T-helper 9 cell (primary cell): ENCODE measurements around the gene SMC4.
A peak's percentile ranks its signal among the peaks of the same experiment; 100 is the strongest.

Source experiments
- DNase-seq: peaks from one replicate; pipeline ENCODE4 v3.0.0-alpha.2; 2020

Gene SMC4

DNA sequence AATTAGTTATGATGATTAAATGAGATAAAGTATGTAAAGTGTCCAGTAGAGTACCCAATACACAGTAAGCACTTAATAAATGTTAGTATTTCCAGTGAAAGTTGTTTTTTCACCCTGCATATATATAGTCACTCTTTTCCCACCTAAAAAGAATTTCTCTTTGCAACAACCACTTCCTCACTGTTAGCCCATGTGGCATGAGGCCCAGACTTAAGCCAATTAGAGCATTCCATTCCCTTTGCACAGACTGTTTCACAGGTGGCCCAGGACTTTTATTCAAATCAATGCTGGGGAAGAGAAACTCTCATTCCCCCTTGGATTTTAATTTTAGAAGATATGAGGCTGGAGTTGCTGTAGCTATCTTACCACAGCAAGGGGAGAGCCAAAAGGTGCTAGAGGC, 4.2 kb upstream of the SMC4 start:
- no peak for DNase-seq

DNA sequence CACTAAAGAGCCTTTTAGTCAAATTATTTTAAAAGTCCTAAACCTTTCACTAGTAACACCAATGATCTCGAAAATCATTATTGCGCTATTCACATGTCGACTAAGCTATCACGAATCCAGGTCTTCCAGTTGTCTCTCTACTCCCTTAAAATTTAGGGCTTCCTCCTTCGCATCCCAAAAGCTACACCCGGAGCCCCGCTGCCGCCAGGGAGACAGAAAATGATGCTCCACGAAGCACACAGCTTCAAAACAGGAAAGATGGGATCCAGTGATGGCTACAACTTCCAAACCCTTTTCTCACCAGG, 678 bp upstream of the SMC4 start:
- no peak for DNase-seq

DNA sequence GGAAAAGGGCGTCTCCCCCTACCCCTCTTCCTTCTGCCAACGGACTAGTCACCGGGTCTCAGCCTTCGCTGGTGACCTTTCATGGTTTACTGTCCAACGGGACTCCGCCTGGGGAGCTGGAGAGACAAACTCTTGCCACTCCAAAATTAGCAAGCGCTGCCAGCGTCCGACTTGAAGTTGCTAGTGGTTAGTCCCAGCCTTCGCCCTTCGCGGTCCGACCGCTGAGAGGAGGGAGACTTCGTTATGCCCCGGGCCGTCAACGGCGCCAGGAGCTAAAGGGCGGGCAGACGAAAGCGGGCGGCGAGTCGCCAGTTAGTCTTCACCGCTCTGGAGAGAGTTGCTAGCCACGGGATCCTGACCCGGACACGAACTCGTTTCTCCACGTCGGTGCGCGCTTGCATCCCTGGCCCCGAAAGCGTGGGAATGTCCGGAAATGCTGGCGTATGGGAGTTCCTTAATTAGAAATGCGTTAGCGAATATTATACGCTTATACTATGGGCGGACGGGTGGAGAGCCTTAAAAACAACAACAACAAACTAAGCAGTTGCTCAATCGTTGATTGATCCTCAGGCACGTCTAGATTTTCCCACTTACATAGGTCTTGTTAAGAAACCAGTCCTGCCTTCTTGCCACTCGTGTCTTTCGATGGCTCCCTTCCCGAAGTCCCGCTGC, 716 bp downstream of the SMC4 start:
- peak; percentile 16 for DNase-seq

DNA sequence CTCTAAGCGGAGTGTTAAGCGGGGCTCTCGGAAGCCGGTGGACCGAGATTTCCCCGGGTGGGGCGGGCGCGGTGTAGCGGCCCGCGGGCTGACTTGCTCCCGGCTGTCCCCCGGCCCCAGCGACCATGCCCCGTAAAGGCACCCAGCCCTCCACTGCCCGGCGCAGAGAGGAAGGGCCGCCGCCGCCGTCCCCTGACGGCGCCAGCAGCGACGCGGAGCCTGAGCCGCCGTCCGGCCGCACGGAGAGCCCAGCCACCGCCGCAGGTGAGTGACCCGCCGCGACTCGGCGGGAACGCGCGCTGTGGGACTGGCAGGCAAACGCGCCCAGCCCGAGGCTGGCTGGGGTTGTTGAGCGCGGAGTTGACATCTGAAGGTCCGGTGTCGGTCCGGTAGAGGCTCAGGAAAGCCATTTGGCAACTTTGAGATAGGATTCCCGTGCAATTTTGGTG, 1.3 kb downstream of the SMC4 start:
- peak; percentile 6 for DNase-seq

DNA sequence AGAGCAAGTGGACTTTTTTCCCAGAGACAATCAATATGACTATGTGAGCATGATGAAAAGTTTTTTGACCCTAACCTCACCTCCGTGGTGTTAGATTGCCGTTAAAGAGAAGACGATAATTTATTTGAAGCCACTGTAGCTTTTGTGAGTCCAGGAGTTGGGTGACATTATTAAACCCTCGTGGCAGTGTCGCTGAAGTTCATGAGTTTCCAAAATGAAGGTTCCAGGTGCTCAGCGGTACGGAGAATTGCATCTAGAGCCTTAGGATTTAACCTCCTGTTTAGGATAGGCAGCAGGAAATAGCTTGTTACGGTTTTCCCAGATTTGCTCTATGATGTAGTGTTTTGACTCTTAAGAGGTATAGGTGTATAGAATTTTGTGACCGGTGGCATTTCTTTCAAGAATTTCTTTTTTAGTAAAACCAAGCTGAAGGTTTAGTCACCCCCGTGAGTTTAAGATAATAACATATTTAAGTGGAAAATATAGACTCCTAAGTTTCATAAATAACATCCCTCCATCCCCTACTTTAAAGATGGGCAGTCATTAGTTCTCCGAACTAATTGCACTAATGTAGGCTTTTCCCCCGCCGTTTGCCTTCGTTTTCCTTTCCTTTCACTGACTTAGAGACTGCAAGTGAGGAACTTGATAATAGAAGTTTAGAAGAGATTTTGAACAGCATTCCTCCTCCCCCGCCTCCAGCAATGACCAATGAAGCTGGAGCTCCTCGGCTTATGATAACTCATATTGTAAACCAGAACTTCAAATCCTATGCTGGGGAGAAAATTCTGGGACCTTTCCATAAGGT, 2.0 kb downstream of the SMC4 start:
- no peak for DNase-seq

DNA sequence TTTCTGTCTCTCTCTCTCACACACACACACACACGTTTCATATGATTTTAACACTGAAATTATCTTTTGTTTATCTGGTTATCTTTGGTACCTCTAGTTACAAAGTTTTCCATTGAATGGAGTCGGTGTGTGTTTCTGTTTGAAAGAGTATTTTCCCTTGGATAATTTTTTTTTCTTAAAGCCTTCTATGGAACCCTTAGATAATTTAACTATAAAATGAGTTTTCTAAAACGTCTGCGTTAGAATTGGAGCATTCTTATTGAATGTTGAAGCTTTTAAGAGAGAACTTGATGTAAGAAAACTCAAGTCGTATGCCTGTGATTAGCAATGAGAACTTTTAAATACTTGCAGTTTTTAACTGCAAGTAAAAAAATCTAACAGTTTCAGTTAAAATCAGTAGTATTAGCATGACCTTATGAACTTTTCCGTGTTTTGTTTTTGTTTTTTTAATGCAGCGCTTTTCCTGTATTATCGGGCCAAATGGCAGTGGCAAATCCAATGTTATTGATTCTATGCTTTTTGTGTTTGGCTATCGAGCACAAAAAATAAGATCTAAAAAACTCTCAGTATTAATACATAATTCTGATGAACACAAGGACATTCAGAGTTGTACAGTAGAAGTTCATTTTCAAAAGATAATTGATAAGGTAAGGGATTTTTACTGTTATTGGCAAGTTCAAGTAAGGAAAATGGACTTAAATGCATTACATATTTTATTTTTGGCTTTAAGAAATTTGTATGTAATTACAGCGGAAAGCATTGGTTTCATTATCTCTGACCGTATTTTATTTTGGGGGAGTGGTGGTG, 3.0 kb downstream of the SMC4 start:
- no peak for DNase-seq

DNA sequence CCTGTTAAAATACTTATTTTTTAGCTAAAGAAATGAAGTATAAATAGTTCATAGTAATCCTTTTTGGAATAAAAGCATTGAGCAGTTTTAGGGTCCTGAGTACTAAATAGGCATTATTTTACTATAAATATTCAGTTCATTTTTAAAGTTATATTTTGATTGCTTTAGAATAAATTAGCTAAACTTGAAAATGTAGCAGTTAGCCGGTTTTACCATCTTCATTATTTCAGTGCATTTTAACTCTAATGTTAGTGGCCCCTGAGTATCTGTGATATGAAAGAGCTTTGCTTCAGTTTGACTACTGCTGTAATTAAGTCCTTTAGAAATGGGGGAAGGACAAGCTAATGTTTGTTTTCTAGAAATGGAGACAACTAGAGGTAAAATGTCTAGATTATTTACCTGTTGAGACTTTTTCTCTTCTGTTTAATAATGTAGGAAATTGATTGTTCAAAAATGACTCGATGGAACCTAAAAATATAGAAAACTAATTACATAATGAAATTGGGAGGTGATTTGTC, 3.6 kb downstream of the SMC4 start:
- no peak for DNase-seq

DNA sequence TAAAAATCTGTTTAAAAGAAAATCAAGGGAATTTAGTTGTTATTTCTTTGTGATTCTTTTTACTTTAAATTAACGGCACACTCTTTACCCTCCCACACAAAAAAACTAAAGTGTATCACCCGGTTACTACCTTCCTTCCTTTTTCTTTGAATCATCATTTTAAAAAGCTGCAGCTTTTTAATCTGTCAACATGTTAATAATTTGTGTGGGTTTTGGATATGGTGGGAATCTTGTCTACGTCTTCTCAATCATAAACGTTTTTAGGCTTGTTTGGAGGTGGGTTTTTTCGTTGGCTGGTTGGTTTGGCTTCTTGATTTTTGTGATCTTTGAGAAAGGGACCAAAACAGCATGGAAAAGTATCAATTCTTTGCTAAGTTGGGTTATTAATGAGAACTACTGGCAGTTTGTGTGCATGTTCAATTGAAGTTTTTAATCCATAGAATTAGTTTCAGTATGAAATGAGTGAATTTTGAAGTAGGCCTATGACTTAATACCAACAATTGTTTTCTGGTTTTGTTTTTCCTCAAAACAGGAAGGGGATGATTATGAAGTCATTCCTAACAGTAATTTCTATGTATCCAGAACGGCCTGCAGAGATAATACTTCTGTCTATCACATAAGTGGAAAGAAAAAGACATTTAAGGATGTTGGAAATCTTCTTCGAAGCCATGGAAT, 4.5 kb downstream of the SMC4 start:
- no peak for DNase-seq

DNA sequence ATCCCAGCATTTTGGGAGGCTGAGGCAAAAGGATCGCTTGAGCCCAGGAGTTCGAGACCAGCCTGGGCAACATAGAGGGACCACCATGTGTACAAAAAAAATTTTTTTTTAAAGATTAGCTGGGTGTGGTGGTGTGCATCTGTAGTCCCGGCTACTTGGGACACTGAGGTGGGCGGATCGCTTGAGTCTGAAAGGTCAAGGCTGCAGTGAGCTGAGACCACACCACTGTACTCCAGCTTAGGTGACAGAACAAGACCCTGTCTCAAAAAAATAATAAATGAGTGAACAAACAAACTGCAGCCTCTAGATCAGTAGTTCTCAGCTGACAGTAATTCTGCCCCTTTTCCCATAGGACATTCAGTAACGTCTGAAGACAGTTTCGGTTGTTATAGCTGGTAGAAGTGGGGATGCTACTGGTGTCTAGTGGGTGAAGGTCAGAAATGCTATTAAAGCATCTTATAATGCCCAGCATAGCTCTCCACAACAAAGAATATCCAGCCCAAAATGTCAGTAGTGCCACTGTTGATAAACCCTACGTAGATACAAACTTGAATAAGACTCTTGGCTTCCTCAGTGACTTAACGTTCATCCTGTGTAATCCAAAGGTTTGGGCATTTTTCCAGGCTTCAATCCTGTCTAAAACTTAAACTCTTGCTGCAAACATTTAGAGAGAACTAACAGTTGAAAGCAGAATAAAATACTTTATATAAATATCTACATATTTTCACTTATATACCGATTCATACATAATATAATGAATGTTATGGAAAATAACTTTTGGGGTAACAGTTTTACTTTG, 10.6 kb downstream of the SMC4 start:
- DNase-seq: no peak

DNA sequence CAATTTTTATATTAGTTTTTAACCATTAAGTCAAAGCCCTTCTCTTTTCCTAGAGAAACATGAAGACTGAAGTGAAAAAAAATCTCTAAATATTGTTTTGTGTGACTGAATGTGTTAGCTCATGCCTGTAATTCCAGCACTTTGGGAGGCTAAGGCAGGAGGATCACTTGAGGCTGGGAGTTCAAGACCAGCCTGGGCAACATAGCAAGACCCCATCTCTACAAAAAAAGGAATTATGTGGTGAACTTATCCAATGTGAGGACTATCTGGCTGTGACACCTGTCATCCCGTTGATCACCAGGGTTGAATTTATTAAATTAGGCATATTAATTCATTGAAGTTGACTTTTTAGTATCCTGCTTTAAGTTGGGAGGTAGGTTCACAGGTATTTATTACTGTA, 13.0 kb downstream of the SMC4 start:
- DNase-seq: no peak

DNA sequence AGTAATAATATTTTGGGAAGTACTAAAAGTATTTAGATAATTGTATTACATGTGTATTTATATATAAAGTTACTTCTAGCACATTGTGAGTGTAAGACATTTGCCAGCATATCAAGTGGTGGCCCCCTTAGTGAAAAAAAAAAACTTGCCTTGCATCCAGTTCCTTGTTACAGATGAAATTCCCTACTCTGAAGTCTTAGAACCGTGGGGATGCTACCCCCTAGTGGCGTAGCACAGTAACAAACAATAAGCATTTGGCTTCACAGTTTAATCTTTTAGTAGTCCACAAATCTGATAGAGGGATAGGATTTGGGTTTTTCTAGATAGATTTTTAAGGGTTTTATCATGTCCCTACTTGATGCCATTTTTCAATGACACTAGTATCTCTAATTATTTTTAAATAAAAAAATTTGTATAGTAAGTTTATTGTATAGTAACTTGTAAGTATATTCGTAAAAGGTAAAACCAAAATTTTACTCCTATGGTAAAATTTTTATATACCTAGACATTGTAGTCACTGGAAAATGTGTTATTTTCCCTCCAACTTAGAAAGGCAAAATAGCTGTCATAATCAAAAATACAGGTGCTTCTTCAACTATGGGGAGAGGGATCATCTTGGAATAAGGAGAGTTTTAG, 14.3 kb downstream of the SMC4 start:
- peak; percentile 50 for DNase-seq

DNA sequence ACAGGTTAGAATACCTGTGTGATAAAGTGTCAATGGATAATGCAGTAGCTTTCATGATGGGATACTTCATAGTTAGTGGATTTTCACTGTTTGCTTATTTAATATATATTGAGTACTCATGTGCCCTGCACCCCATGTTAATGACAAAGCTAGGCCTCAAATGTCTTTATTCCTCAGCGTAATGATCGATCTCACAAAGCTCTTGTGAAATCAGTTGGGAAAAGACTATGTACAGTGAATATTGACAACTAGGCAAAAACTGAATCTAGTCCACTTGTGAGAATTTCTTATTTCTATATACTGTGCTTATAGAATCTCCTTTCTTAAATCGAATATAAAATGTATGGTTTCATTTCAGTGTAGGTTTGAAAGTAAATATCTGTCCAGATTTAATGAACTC, 17.9 kb downstream of the SMC4 start:
- no peak for DNase-seq

DNA sequence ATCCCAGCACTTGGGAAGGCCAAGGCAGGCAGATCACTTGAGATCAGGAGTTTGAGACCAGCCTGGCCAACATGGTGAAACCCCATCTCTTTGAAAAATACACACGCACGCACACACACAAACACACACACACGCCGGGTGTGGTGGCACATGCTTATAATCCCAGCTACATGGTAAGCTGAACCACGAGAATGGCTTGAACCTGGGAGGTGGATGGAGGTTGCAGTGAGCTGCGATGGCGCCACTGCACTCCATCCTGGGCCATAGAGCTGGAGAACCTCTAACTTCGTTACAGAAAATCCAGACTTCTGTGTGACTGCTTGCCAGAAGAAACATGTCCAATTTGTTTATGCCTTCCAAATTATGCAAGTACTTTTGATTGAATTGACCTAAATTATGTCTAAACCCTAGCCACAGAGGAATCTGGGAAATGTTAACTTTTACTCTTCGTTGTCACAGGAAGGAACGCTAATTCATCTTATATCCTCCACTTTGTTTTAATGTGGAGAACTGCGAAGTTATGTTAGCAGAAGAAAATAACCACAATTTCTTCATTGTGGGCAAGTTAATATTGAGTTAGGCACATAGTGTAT, 28.5 kb downstream of the SMC4 start:
- DNase-seq: no peak

DNA sequence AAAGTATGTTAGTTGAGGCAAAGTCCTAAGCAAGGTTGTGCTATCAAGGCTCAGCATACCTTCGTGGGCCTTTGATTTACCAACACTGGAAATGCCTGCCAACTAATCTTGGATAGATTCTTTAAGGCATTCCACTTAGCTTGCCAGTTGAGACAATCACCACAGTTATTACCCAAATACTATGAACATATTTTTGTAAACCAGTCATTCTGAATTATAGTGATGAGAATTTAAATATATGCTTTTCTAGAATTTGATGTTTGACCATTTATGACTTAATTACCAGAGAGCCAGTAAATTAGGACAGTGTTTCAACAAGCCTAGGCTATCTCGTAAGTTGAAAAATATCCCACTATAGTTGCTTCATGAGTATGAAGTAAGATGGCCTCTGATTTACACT, 34.6 kb downstream of the SMC4 start:
- no peak for DNase-seq

DNA sequence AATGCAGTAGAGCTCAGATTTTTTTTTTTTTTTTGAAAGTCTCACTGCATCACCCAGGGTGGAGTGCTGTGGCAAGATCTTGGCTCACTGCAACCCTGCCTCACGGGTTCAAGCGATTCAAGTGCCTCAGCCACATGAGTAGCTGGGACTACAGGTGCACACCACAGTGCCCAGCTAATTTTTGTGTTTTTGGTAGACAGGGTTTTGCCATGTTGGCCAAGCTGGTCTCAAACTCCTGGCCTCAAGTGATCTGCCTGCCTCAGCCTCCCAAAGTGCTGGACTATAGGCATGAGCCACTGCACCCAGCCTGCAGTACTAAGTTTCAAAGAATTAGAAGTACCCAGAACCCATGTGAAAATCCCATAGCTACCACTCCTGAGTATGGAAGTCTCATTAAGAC, 35.6 kb downstream of the SMC4 start:
- no peak for DNase-seq

DNA sequence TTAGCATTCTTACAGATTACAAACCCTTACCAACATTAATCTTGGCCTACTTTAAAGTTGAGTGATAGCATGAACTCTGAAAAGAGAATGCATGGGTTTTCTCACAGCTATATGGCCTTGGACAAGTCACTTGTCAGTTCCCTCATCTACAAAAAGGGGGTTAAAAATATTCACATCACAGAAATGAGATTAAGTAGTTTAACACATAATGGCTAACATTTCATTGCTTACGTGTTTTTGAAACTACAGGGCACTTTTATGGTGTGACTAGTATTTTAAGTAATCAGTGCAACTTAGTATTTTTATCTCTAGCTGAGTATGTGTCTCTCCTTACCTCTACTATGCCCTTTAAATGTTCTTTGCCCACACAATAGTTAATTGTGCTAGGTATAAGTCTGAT, 36.3 kb downstream of the SMC4 start:
- DNase-seq: no peak

DNA sequence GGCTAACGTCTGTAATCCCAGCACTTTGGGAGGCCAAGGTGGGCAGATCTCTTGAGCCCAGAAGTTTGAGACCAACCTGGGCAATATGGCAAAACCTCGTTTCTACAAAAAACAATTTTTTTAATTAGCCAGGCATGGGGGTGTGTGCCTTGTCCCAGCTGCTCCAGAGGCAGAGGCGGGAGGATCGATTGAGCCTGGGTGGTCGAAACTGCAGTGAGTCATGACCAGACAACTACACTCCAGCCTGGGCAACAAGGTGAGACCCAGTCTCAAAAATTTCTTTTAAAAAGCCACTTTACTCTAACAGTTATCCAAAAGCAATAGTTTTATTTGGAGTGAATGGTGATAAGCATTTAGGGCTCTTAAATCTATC, 37.6 kb downstream of the SMC4 start:
- no peak for DNase-seq

DNA sequence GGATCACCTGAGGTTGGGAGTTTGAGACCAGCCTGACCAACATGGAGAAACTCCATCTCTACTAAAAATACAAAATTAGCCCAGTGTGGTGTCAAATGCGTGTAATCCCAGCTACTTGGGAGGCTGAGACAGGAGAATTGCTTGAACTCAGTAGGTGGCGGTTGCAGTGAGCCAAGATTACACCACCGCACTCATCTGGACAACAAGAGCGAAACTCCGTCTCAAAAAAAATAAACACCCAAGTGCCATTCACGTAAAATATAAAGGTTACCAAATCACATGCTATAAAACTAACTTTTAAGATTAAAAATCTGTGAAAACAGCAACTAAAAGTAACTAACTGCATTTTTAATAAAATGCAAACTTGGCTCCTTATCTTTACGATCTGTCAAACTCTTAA, 41.2 kb downstream of the SMC4 start:
- no peak for DNase-seq

DNA sequence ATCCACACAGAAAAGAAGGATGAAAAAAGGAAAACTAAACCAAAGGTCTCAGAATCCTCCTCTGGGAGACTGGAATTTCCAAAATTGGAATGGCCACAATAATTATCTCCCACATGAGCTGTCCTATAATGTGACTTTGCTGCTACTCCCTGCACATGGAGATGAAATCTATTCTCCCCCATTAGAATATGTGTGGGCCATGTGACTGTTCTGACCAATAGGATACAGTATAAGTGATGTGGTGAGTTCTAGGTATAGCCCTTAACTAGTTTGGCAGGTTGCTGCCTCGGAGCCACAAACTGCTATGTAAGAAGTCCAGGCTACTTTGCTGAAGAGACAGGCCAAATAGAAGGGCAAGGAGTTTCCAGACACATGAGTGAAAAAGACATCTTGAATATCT, 45.0 kb downstream of the SMC4 start:
- no peak for DNase-seq

DNA sequence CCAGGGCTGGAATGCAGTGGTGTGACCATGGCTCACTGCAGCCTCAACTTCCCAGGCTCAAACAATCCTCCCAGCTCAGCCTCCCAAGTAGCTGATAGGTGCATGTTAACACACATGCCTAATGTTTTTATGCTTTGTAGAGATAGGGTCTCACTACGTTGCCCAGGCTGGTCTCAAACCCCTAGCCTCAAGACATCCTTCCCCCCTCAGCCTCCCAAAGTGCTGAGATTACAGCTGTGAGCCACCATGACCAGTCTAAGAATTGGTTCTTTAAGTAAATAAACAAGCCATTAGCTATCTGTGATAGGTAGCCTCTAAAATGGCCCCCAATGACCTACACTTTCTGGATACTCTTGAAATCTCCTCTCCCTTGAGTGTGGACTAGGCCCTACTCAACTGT, 46.4 kb downstream of the SMC4 start:
- no peak for DNase-seq

DNA sequence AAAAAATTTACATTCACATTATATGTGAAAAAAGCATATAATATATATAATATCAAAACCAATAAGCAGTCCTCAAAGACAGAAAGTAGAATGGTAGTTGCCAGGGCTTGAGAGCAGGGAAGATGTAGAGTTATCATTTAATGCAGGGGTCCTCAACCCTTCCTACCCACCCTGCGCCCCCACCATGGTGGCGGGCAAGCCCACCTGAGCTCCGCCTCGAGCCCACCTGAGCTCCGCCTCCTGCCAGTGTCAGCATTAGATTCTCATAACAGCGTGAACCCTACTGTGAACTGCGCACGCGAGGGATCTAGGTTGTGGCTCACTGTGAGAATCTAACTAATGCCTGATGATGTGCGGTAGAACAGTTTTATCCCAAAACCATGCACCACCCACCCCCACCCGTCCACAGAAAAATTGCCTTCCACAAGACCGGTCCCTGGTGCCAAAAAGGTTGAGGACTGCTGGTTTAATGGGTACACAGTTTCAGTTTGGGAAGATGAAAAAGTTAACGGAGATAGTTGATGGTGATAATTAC, 47.1 kb downstream of the SMC4 start:
- DNase-seq: no peak
